Right lobe of liver (tissue), 6 donors: ENCODE data around the gene DMBX1. TPM values are rescaled to one million over a fixed set of nuclear protein-coding genes. Genes with fewer than 3 reads are reported as not detected.

Experiments
- ATAC-seq, 4 donors: fragments of 200-7000 bp; cut with Tn5 transposase; one replicate each; pipeline ENCODE4 v1.9.1; 2020; ENCODE audit warnings: mild to moderate bottlenecking in 4 of 4, moderate library complexity in 4 of 4
- DNase-seq, 3 donors: peaks; one replicate each; pipeline ENCODE4 v3.0.0-alpha.2; 2020
- H3K27ac ChIP-seq, 3 donors: fragments of 200-600 bp; one replicate each; pipeline ENCODE4 v1.8.0; 2022
- H3K27me3 ChIP-seq, 2 donors: fragments of 200-600 bp; one replicate each; pipeline ENCODE4 v1.8.0; 2022
- H3K36me3 ChIP-seq, 4 donors: fragments of 200-600 bp; sonication (generic) in 1 of 4; one replicate each; pipeline versions ENCODE4 v1.5.1 to v1.8.0; 2017 to 2022; ENCODE audit warnings: control low read depth in 1 of 4
- H3K4me1 ChIP-seq, 4 donors: fragments of 200-600 bp; sonication (generic) in 1 of 4; one replicate each; pipeline versions ENCODE4 v1.5.1 to v1.8.0; 2017 to 2022; ENCODE audit warnings: control low read depth in 1 of 4
- H3K4me3 ChIP-seq, 3 donors: fragments of 200-600 bp; one replicate each; pipeline ENCODE4 v1.8.0; 2022
- H3K9me3 ChIP-seq, 4 donors: fragments of 200-600 bp; sonication (generic) in 1 of 4; one replicate each; pipeline versions ENCODE4 v1.5.1 to v1.8.0; 2017 to 2022; ENCODE audit warnings: control low read depth in 1 of 4
- POLR2A ChIP-seq: fragments of 450-650 bp; IDR thresholded peaks from one replicate; pipeline ENCODE4 v1.6.1; 2017; ENCODE audit warnings: antibody characterized with exemption, mild to moderate bottlenecking
- WGBS: methylation state at CpG from one replicate; pipeline ENCODE4 v1.1.6; 2018; ENCODE audit warnings: low coverage, low lambda C conversion rate; ENCODE audit not compliant: insufficient coverage; ENCODE audit errors: missing lambda C conversion rate; 5-methylcytosine and 5-hydroxymethylcytosine counted together
- intact Hi-C, 2 donors: fragments of 100-400 bp; cut with DNase I; formaldehyde crosslinking; loops; one replicate each; pipeline versions ENCODE4 v1.11.2 to v1.14.1; 2022
- total RNA-seq, 6 experiments: library from RNA; depleted of rRNA in 2 of 6; stranded (reverse); fragments of >200 nt in 2 of 6; fragmentation: NEBNext Ultra II Directional in 3 of 6; extraction: Animal tissue kit (Norgen Biotek cat#: 25700) in 3 of 6; gene quantifications; one replicate each; pipeline versions ENCODE4 v1.1.0 to v1.2.4, GENCODE V29; 2016 to 2023
- TF ChIP-seq, protein P1 (sequence below), 4 donors: fragments of 200-600 bp in 3 of 4; fragments of 450-650 bp in 1 of 4; IDR thresholded peaks; one replicate each; pipeline versions ENCODE4 v1.5.1 to v1.8.0; 2016 to 2022; ENCODE audit warnings: antibody characterized with exemption in 4 of 4, mild to moderate bottlenecking in 2 of 4
- donor health status: DM: no; HTN: yes; CAD: no.
- donor health status: DM: no; HTN: no; CAD: no.
- donor health status: DM: no; HTN: no; CAD: no.
- donor health status: DM: no; HTN: yes; CAD: no.
- donor health status: DM: no; HTN: yes; CAD: no.

Gene DMBX1
- total RNA-seq, 6 experiments from 2014 or later: not detected

DNA sequence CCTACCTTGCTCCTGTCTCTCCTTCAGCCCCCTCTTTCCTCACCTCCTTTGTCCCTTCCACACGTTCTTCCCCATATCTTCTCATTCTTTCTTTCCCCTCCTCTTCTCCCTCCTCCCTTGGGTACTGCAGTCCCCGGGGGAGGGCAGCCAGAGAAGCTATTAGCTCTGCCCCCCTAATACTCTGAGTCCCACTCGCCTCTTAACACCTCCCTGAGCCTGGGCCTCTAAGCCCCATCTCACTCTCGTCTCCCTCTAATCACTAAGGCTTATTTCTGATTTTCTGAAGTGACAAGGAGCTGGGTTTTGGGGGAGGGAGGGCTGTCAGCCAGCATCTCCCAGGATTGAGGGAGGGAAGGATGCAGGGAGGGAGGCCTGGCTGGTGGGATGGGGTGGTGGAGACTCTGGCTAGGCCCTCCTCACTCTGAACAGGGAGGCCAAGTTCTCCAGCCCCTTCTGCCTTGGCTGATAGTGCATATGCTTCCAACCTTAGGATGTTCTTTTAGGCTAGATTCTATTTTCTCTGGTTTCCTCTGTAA is 25.6 kb upstream of the DMBX1 start:
- no peaks in the 10 kb centered on the region for H3K9me3 ChIP-seq
- peaks cover 0 to 4% of the 10 kb centered on the region in 2 donors for H3K27me3 ChIP-seq
- DNase-seq (no peak), ATAC-seq (no peak)
- H3K27ac ChIP-seq: no peak overlapping the region
- intact Hi-C loops: no loop called here
- TF ChIP-seq, protein P1, sequence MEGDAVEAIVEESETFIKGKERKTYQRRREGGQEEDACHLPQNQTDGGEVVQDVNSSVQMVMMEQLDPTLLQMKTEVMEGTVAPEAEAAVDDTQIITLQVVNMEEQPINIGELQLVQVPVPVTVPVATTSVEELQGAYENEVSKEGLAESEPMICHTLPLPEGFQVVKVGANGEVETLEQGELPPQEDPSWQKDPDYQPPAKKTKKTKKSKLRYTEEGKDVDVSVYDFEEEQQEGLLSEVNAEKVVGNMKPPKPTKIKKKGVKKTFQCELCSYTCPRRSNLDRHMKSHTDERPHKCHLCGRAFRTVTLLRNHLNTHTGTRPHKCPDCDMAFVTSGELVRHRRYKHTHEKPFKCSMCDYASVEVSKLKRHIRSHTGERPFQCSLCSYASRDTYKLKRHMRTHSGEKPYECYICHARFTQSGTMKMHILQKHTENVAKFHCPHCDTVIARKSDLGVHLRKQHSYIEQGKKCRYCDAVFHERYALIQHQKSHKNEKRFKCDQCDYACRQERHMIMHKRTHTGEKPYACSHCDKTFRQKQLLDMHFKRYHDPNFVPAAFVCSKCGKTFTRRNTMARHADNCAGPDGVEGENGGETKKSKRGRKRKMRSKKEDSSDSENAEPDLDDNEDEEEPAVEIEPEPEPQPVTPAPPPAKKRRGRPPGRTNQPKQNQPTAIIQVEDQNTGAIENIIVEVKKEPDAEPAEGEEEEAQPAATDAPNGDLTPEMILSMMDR (IDR thresholded peaks at IDR 0.05): no peak
- no peak for TF ChIP-seq POLR2A
- H3K4me3 ChIP-seq: no peak overlapping the region
- WGBS: 62% methylated on average over 4 of the region's 4 CpGs
- H3K36me3 ChIP-seq: no peaks in the 10 kb centered on the region
- peaks cover 0 to 7% (median 0%) of the 10 kb centered on the region in 4 donors for H3K4me1 ChIP-seq

DNA sequence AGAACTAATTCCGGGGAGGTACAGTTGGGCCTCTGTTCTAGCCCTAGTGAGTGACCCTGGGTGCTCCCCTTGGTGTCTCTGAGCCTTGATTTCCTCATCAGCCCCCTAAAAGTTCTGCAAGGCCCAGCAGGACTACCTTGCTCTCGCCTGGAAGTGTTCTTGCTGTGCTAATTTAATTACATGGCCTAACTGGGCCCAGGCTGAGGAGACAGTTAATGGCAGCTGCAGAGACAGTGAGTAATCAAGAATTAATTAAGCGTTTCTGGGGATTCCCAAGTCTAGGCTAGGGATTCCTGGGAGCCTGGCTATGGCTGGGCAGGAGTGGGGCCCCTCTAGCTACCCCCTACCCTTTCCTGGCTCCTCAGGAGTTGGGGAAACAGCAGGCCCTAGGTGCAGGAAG is 24.7 kb upstream of the DMBX1 start:
- H3K9me3 ChIP-seq: no peaks in the 10 kb centered on the region
- H3K27me3 ChIP-seq: peaks cover 0 to 4% of the 10 kb centered on the region in 2 donors
- H3K36me3 ChIP-seq: no peaks in the 10 kb centered on the region
- ATAC-seq: no peak
- intact Hi-C loops: no loop called here
- no peak overlapping the region for H3K4me3 ChIP-seq
- no peak for DNase-seq
- H3K4me1 ChIP-seq: peaks cover 0 to 7% (median 0%) of the 10 kb centered on the region in 4 donors
- TF ChIP-seq POLR2A: no peak
- TF ChIP-seq, protein P1 (IDR thresholded peaks at IDR 0.05): no peak
- WGBS: 83% methylated on average over 1 of the region's 3 CpGs
- no peak overlapping the region for H3K27ac ChIP-seq

DNA sequence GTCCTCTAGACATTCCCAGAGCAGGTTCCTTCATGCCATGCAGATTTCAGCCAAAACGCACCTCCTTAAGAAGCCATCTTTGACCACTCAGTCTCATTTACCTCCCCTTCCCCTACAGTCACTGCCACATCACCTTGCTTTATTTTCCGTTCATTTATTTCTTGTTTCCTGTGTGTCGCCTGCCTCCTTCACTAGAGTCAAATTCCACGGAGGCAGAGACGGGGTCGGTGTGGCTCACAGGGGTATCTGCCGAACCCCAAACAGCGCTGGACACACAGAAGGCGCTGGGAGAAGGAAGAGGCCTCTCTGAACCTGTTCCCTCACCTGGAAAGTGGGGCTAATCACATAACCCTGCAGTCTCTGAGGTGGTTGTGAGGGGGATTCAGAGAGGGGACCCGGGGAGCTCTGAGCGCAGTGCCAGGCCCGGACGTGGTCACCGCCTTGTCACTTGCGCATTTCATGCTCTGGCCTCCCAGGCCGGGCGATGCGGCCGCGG is 23.6 kb upstream of the DMBX1 start:
- no peaks in the 10 kb centered on the region for H3K36me3 ChIP-seq
- WGBS: 57% methylated on average over 9 of the region's 20 CpGs
- H3K4me3 ChIP-seq: peak overlapping the region in 2 of 3 donors; percentile 42 to 54
- ATAC-seq: no peak
- TF ChIP-seq POLR2A: no peak
- TF ChIP-seq, protein P1 (IDR thresholded peaks at IDR 0.05): no peak
- no peak overlapping the region for H3K27ac ChIP-seq
- DNase-seq: no peak
- H3K9me3 ChIP-seq: no peaks in the 10 kb centered on the region
- peaks cover 0 to 7% (median 0%) of the 10 kb centered on the region in 4 donors for H3K4me1 ChIP-seq
- H3K27me3 ChIP-seq: peaks cover 0 to 4% of the 10 kb centered on the region in 2 donors
- intact Hi-C loops: no loop called here

DNA sequence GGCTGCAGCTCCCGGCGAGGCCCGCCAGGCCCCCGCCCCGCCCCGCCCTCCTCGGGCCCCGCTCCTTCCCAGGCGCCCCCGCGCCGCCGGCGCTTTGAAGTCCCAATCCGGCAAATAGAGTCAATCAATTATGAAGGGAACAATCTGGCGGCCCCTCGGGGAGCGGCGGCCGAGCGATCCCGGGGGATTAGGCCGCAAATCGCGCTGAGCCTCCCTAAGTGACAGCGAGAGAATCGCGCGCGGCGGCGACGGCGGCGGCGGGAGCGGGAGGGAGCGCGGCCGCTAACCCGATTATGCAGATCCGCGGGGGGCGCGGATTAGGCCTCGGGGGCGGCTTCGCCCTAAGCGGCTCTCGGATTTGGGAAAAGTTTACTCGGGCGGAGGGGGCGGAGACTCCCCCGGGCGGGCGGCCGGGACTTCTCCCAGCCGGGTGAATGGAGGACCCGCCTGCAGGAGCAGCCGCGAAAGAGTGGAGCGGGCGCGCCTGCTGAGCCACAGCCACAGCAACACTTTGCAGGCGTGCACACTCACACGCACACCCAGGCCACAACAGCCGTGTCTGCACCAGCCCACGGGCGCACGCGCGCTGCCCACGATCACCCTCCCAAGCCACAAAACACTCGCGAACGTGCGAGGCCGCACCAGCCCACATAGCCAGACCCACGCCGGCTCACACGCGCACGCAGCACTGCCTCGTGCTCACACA is 23.0 kb upstream of the DMBX1 start:
- TF ChIP-seq, protein P1 (IDR thresholded peaks at IDR 0.05): no peak
- TF ChIP-seq POLR2A: no peak
- H3K27me3 ChIP-seq: peaks cover 0 to 4% of the 10 kb centered on the region in 2 donors
- 4% methylated on average over 25 of the region's 84 CpGs for WGBS
- ATAC-seq: peak; percentile 27 to 56 (median 38)
- H3K4me3 ChIP-seq: peak overlapping the region; percentile 42 to 54 (median 44)
- H3K9me3 ChIP-seq: no peaks in the 10 kb centered on the region
- no peaks in the 10 kb centered on the region for H3K36me3 ChIP-seq
- intact Hi-C loops: no loop called here
- H3K27ac ChIP-seq: no peak overlapping the region
- peaks cover 0 to 7% (median 0%) of the 10 kb centered on the region in 4 donors for H3K4me1 ChIP-seq
- DNase-seq: no peak
